ENCODE measurements around the gene NAPEPLD.

The NAPEPLD gene

DNA sequence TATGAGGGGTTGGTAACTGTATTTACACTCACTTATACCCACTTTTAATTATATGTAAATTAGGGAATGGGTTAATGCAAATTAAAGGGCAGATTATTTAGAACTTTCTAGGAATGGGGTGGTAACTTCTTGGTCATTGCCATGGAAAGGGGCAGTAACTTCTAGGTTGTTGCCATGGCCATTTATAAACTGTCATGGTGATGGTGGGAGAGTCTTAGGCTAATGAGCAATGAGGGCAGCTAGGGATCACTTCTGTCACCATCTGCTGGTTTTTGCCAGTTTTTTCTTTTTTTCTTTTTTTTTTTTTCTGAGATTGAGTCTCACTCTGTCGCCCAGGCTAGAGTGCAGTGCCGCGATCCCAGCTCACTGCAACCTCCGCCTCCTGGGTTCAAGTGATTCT lies 33.1 kb downstream of the NAPEPLD start:
- CTCF ChIA-PET = no interaction called here
- no peaks in the 10 kb centered on the region for H3K4me1 ChIP-seq (ENCODE audit: control insufficient read depth, insufficient read depth, low read length)
- H3K27ac ChIP-seq (ENCODE audit: extremely low read depth, low read depth, low read length) = no peak overlapping the region
- H3K9me3 ChIP-seq (ENCODE audit: control insufficient read depth, insufficient read depth, low read depth, low read length) = no peaks in the 10 kb centered on the region
- peaks cover 4 to 13% of the 10 kb centered on the region in 2 experiments for H3K36me3 ChIP-seq (ENCODE audit: control insufficient read depth in 2 of 2, insufficient read depth in 1 of 2, low read length in 2 of 2)
- no peak overlapping the region for H3K4me3 ChIP-seq (ENCODE audit: low read depth, low read length)
- TF ChIP-seq ZNF211 (tag by site-specific recombination; IDR thresholded peaks at IDR 0.05; ENCODE audit: low read depth) (no peak), KLF8 (tag by site-specific recombination; IDR thresholded peaks at IDR 0.05) (no peak), HOXD13 (CRISPR knock-in tag; IDR thresholded peaks at IDR 0.05; ENCODE audit: borderline replicate concordance) (no peak), ZFHX2 (tag by site-specific recombination; conservative IDR thresholded peaks at IDR 0.05) (no peak), ZNF132 (tag by site-specific recombination; IDR thresholded peaks at IDR 0.05; ENCODE audit: borderline replicate concordance) (no peak), ZNF174 (tag by site-specific recombination; IDR thresholded peaks at IDR 0.05) (no peak), REPIN1 (tag by site-specific recombination; IDR thresholded peaks at IDR 0.05; ENCODE audit: low read depth) (no peak), ZNF112 (tag by site-specific recombination; IDR thresholded peaks at IDR 0.05) (no peak), ZNF654 (tag by site-specific recombination; IDR thresholded peaks at IDR 0.05; ENCODE audit: low read depth) (no peak), BCL6B (tag by site-specific recombination; IDR thresholded peaks at IDR 0.05) (no peak), ZNF138 (tag by site-specific recombination; IDR thresholded peaks at IDR 0.05; ENCODE audit: borderline replicate concordance) (no peak), ZNF133 (tag by site-specific recombination; IDR thresholded peaks at IDR 0.05) (no peak), ZNF26 (tag by site-specific recombination; IDR thresholded peaks at IDR 0.05) (no peak), ZNF311 (tag by site-specific recombination; IDR thresholded peaks at IDR 0.05; ENCODE audit: borderline replicate concordance) (no peak), ZNF530 (tag by site-specific recombination; IDR thresholded peaks at IDR 0.05; ENCODE audit: low read depth) (no peak), ZBTB7A (tag by site-specific recombination; IDR thresholded peaks at IDR 0.05; ENCODE audit: low read depth) (no peak)
- TF ChIP-seq, protein P1, sequence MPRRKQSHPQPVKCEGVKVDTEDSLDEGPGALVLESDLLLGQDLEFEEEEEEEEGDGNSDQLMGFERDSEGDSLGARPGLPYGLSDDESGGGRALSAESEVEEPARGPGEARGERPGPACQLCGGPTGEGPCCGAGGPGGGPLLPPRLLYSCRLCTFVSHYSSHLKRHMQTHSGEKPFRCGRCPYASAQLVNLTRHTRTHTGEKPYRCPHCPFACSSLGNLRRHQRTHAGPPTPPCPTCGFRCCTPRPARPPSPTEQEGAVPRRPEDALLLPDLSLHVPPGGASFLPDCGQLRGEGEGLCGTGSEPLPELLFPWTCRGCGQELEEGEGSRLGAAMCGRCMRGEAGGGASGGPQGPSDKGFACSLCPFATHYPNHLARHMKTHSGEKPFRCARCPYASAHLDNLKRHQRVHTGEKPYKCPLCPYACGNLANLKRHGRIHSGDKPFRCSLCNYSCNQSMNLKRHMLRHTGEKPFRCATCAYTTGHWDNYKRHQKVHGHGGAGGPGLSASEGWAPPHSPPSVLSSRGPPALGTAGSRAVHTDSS (tag by site-specific recombination; IDR thresholded peaks at IDR 0.05) = no peak
- TF ChIP-seq, protein P2, sequence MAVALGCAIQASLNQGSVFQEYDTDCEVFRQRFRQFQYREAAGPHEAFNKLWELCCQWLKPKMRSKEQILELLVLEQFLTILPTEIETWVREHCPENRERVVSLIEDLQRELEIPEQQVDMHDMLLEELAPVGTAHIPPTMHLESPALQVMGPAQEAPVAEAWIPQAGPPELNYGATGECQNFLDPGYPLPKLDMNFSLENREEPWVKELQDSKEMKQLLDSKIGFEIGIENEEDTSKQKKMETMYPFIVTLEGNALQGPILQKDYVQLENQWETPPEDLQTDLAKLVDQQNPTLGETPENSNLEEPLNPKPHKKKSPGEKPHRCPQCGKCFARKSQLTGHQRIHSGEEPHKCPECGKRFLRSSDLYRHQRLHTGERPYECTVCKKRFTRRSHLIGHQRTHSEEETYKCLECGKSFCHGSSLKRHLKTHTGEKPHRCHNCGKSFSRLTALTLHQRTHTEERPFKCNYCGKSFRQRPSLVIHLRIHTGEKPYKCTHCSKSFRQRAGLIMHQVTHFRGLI (tag by site-specific recombination; IDR thresholded peaks at IDR 0.05) = no peak
- TF ChIP-seq, protein P3, sequence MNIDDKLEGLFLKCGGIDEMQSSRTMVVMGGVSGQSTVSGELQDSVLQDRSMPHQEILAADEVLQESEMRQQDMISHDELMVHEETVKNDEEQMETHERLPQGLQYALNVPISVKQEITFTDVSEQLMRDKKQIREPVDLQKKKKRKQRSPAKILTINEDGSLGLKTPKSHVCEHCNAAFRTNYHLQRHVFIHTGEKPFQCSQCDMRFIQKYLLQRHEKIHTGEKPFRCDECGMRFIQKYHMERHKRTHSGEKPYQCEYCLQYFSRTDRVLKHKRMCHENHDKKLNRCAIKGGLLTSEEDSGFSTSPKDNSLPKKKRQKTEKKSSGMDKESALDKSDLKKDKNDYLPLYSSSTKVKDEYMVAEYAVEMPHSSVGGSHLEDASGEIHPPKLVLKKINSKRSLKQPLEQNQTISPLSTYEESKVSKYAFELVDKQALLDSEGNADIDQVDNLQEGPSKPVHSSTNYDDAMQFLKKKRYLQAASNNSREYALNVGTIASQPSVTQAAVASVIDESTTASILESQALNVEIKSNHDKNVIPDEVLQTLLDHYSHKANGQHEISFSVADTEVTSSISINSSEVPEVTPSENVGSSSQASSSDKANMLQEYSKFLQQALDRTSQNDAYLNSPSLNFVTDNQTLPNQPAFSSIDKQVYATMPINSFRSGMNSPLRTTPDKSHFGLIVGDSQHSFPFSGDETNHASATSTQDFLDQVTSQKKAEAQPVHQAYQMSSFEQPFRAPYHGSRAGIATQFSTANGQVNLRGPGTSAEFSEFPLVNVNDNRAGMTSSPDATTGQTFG (tag by site-specific recombination; IDR thresholded peaks at IDR 0.05; ENCODE audit: borderline replicate concordance) = no peak
- POLR2A ChIA-PET = no interaction called here

Measured in HEK293 (cell line).